ENCODE data around the gene GVQW3. TPM values are rescaled to one million over a fixed set of nuclear protein-coding genes. Genes with fewer than 3 reads are reported as not detected.
A peak's percentile ranks its signal among the peaks of the same experiment; 100 is the strongest.

GVQW3 gene
- total and polyA plus RNA-seq, 2 of the 13 experiments (the other 11 are each of a cell fraction or from before 2014, with no cell fraction given) = 5.0 to 5.6 TPM

DNA sequence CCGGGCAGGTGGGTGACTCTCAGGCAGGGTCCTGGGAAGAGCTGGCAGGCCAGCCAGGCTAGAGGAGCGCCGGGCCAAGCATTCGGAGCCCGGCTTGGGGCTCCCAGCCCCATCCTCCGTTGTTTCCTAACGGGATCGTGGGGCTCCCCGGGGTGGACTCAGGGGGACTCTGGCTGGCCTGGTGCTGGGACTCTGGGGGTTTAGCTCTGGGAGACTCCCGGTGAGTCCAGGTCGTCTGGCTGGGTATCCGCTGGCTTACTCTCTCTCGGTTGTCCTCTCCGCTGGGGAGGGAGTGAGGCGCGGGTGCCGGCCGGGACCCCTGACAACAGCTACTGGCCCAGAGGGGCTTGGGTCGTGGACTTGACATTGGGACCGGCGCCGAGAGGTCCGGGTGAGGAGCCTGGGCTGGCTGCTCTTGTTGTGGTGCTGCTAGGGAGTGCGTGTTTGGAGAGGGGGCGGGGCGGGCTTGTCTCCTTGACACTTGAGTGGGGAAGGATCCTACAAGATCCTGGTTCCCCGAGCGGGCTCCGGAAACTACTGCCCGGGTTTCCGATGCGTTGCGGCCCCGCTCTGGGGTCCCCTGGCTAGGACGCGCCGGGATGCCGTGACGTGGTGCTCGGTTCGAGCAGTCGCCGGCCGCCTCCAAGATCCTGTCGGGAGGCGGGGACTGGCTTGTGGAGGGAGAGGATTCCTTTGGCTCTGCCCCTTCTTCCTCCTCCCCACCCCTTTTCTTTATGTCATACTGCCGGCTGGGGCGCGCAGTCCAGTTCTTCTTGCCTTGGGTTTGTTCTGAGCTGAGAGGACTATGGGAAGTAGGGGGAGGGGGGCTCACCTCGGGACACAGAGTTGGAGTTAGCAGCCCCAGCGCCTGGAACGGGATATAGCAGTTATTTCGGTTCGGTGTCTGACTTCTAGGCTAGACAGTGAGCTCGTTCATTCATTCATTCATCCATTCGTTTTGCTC is 64.3 kb downstream of the GVQW3 start (continued):
- TF ChIP-seq ZNF710 (CRISPR knock-in tag; IDR thresholded peaks at IDR 0.05; ENCODE audit: borderline replicate concordance) (no peak), SMARCC2 (IDR thresholded peaks at IDR 0.05) (no peak), FOXJ3 (CRISPR knock-in tag; IDR thresholded peaks at IDR 0.05; ENCODE audit: borderline replicate concordance) (no peak), ZNF543 (CRISPR knock-in tag; IDR thresholded peaks at IDR 0.05) (no peak; the same call in 1 of the 2 replicates), ZNF567 (CRISPR knock-in tag; IDR thresholded peaks at IDR 0.05; ENCODE audit: borderline replicate concordance) (0 out of 2 replicates have a peak, but pooled peaks have one; percentile 48), RXRB (CRISPR knock-in tag; IDR thresholded peaks at IDR 0.05; ENCODE audit: borderline replicate concordance) (no peak), HOXA3 (CRISPR knock-in tag; IDR thresholded peaks at IDR 0.05) (no peak), RFX3 (CRISPR knock-in tag; IDR thresholded peaks at IDR 0.05) (no peak), ZNF747 (CRISPR knock-in tag; IDR thresholded peaks at IDR 0.05; ENCODE audit: borderline replicate concordance) (no peak), ZSCAN22 (CRISPR knock-in tag; IDR thresholded peaks at IDR 0.05) (no peak), ZFP1 (CRISPR knock-in tag; IDR thresholded peaks at IDR 0.05) (no peak), THAP9 (CRISPR knock-in tag; IDR thresholded peaks at IDR 0.05; ENCODE audit: borderline replicate concordance) (no peak), ZNF292 (CRISPR knock-in tag; IDR thresholded peaks at IDR 0.05; ENCODE audit: borderline replicate concordance, low read depth) (no peak), HIVEP1 (CRISPR knock-in tag; IDR thresholded peaks at IDR 0.05) (no peak)
- TF ChIP-seq, protein P1, sequence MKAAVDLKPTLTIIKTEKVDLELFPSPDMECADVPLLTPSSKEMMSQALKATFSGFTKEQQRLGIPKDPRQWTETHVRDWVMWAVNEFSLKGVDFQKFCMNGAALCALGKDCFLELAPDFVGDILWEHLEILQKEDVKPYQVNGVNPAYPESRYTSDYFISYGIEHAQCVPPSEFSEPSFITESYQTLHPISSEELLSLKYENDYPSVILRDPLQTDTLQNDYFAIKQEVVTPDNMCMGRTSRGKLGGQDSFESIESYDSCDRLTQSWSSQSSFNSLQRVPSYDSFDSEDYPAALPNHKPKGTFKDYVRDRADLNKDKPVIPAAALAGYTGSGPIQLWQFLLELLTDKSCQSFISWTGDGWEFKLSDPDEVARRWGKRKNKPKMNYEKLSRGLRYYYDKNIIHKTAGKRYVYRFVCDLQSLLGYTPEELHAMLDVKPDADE (CRISPR knock-in tag; IDR thresholded peaks at IDR 0.05) = no peak
- TF ChIP-seq, protein P2, sequence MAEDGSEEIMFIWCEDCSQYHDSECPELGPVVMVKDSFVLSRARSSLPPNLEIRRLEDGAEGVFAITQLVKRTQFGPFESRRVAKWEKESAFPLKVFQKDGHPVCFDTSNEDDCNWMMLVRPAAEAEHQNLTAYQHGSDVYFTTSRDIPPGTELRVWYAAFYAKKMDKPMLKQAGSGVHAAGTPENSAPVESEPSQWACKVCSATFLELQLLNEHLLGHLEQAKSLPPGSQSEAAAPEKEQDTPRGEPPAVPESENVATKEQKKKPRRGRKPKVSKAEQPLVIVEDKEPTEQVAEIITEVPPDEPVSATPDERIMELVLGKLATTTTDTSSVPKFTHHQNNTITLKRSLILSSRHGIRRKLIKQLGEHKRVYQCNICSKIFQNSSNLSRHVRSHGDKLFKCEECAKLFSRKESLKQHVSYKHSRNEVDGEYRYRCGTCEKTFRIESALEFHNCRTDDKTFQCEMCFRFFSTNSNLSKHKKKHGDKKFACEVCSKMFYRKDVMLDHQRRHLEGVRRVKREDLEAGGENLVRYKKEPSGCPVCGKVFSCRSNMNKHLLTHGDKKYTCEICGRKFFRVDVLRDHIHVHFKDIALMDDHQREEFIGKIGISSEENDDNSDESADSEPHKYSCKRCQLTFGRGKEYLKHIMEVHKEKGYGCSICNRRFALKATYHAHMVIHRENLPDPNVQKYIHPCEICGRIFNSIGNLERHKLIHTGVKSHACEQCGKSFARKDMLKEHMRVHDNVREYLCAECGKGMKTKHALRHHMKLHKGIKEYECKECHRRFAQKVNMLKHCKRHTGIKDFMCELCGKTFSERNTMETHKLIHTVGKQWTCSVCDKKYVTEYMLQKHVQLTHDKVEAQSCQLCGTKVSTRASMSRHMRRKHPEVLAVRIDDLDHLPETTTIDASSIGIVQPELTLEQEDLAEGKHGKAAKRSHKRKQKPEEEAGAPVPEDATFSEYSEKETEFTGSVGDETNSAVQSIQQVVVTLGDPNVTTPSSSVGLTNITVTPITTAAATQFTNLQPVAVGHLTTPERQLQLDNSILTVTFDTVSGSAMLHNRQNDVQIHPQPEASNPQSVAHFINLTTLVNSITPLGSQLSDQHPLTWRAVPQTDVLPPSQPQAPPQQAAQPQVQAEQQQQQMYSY (CRISPR knock-in tag; IDR thresholded peaks at IDR 0.05) = no peak
